ENCODE results near the gene MDM2.

MDM2 gene

GRCh38 chr12:68771223-68771925 is 36.6 kb upstream of the MDM2 start:
- H3K9me3 ChIP-seq (ENCODE audit: control insufficient read depth, low read depth, low read length): no peaks in the 10 kb centered on the region
- H3K4me3 ChIP-seq (ENCODE audit: low read length): no peak overlapping the region
- no peaks in the 10 kb centered on the region for H3K4me1 ChIP-seq (ENCODE audit: control insufficient read depth, low read depth, low read length)
- H3K27ac ChIP-seq (ENCODE audit: low read length): no peak overlapping the region
- no peak overlapping the region for H3K9ac ChIP-seq (ENCODE audit: low read length)
- no peaks in the 10 kb centered on the region for H3K27me3 ChIP-seq (ENCODE audit: control insufficient read depth, insufficient read depth, low read length)
- peaks cover 4% of the 10 kb centered on the region for H3K36me3 ChIP-seq (ENCODE audit: control insufficient read depth, low read depth, low read length)

- Histone ChIP-seq H3K36me3 (ENCODE audit: control insufficient read depth, low read depth, low read length) (no peaks in the 10 kb centered on the region), H3K4me1 (ENCODE audit: control insufficient read depth, low read depth, low read length) (no peaks in the 10 kb centered on the region), H3K27me3 (ENCODE audit: control insufficient read depth, insufficient read depth, low read length) (no peaks in the 10 kb centered on the region), H3K9ac (ENCODE audit: low read length) (no peak overlapping the region), H3K9me3 (ENCODE audit: control insufficient read depth, low read depth, low read length) (no peaks in the 10 kb centered on the region), H3K27ac (ENCODE audit: low read length) (no peak overlapping the region), H3K4me3 (ENCODE audit: low read length) (no peak overlapping the region)
Measured at GRCh38 chr12:68772714-68773113, 35.3 kb upstream of the MDM2 start.

- Histone ChIP-seq H3K9me3 (ENCODE audit: control insufficient read depth, low read depth, low read length) (no peaks in the 10 kb centered on the region), H3K36me3 (ENCODE audit: control insufficient read depth, low read depth, low read length) (no peaks in the 10 kb centered on the region), H3K4me1 (ENCODE audit: control insufficient read depth, low read depth, low read length) (no peaks in the 10 kb centered on the region), H3K27ac (ENCODE audit: low read length) (no peak overlapping the region), H3K4me3 (ENCODE audit: low read length) (no peak overlapping the region), H3K27me3 (ENCODE audit: control insufficient read depth, insufficient read depth, low read length) (no peaks in the 10 kb centered on the region), H3K9ac (ENCODE audit: low read length) (no peak overlapping the region)
Measured at GRCh38 chr12:68773582-68773981, 34.4 kb upstream of the MDM2 start.

GRCh38 chr12:68775121-68775630 is 32.8 kb upstream of the MDM2 start:
- Histone ChIP-seq H3K36me3 (ENCODE audit: control insufficient read depth, low read depth, low read length) (no peaks in the 10 kb centered on the region), H3K4me1 (ENCODE audit: control insufficient read depth, low read depth, low read length) (no peaks in the 10 kb centered on the region), H3K9ac (ENCODE audit: low read length) (no peak overlapping the region)

GRCh38 chr12:68776976-68777610 is 30.9 kb upstream of the MDM2 start:
- Histone ChIP-seq H3K27ac (ENCODE audit: low read length) (no peak overlapping the region), H3K4me3 (ENCODE audit: low read length) (no peak overlapping the region), H3K4me1 (ENCODE audit: control insufficient read depth, low read depth, low read length) (no peaks in the 10 kb centered on the region), H3K9me3 (ENCODE audit: control insufficient read depth, low read depth, low read length) (no peaks in the 10 kb centered on the region), H3K36me3 (ENCODE audit: control insufficient read depth, low read depth, low read length) (no peaks in the 10 kb centered on the region), H3K9ac (ENCODE audit: low read length) (no peak overlapping the region), H3K27me3 (ENCODE audit: control insufficient read depth, insufficient read depth, low read length) (no peaks in the 10 kb centered on the region)

More at GRCh38 chr12:68775121-68775630, 32.8 kb upstream of the MDM2 start:
- H3K27ac ChIP-seq (ENCODE audit: low read length): no peak overlapping the region
- no peaks in the 10 kb centered on the region for H3K9me3 ChIP-seq (ENCODE audit: control insufficient read depth, low read depth, low read length)
- no peaks in the 10 kb centered on the region for H3K27me3 ChIP-seq (ENCODE audit: control insufficient read depth, insufficient read depth, low read length)
- H3K4me3 ChIP-seq (ENCODE audit: low read length): no peak overlapping the region

GRCh38 chr12:68779280-68779679 is 28.7 kb upstream of the MDM2 start:
- Histone ChIP-seq H3K27me3 (ENCODE audit: control insufficient read depth, insufficient read depth, low read length) (no peaks in the 10 kb centered on the region), H3K4me1 (ENCODE audit: control insufficient read depth, low read depth, low read length) (no peaks in the 10 kb centered on the region)

GRCh38 chr12:68780731-68781130 is 27.2 kb upstream of the MDM2 start:
- no peak overlapping the region for H3K4me3 ChIP-seq (ENCODE audit: low read length)
- no peak overlapping the region for H3K27ac ChIP-seq (ENCODE audit: low read length)
- H3K4me1 ChIP-seq (ENCODE audit: control insufficient read depth, low read depth, low read length): no peaks in the 10 kb centered on the region
- H3K27me3 ChIP-seq (ENCODE audit: control insufficient read depth, insufficient read depth, low read length): no peaks in the 10 kb centered on the region
- H3K9me3 ChIP-seq (ENCODE audit: control insufficient read depth, low read depth, low read length): no peaks in the 10 kb centered on the region
- no peaks in the 10 kb centered on the region for H3K36me3 ChIP-seq (ENCODE audit: control insufficient read depth, low read depth, low read length)
- no peak overlapping the region for H3K9ac ChIP-seq (ENCODE audit: low read length)

More at GRCh38 chr12:68779280-68779679, 28.7 kb upstream of the MDM2 start:
- Histone ChIP-seq H3K4me3 (ENCODE audit: low read length) (no peak overlapping the region), H3K27ac (ENCODE audit: low read length) (no peak overlapping the region), H3K9me3 (ENCODE audit: control insufficient read depth, low read depth, low read length) (no peaks in the 10 kb centered on the region), H3K9ac (ENCODE audit: low read length) (no peak overlapping the region), H3K36me3 (ENCODE audit: control insufficient read depth, low read depth, low read length) (no peaks in the 10 kb centered on the region)

GRCh38 chr12:68781728-68782127 is 26.2 kb upstream of the MDM2 start:
- Histone ChIP-seq H3K9ac (ENCODE audit: low read length) (no peak overlapping the region), H3K27me3 (ENCODE audit: control insufficient read depth, insufficient read depth, low read length) (no peaks in the 10 kb centered on the region), H3K4me3 (ENCODE audit: low read length) (no peak overlapping the region), H3K36me3 (ENCODE audit: control insufficient read depth, low read depth, low read length) (no peaks in the 10 kb centered on the region), H3K27ac (ENCODE audit: low read length) (no peak overlapping the region), H3K9me3 (ENCODE audit: control insufficient read depth, low read depth, low read length) (no peaks in the 10 kb centered on the region), H3K4me1 (ENCODE audit: control insufficient read depth, low read depth, low read length) (no peaks in the 10 kb centered on the region)

- no peaks in the 10 kb centered on the region for H3K9me3 ChIP-seq (ENCODE audit: control insufficient read depth, low read depth, low read length)
- no peak overlapping the region for H3K9ac ChIP-seq (ENCODE audit: low read length)
- no peaks in the 10 kb centered on the region for H3K36me3 ChIP-seq (ENCODE audit: control insufficient read depth, low read depth, low read length)
- H3K27ac ChIP-seq (ENCODE audit: low read length): no peak overlapping the region
- H3K4me3 ChIP-seq (ENCODE audit: low read length): no peak overlapping the region
- no peaks in the 10 kb centered on the region for H3K27me3 ChIP-seq (ENCODE audit: control insufficient read depth, insufficient read depth, low read length)
- H3K4me1 ChIP-seq (ENCODE audit: control insufficient read depth, low read depth, low read length): no peaks in the 10 kb centered on the region
Measured at GRCh38 chr12:68784015-68784414, 24.0 kb upstream of the MDM2 start.

- no peak overlapping the region for H3K4me3 ChIP-seq (ENCODE audit: low read length)
- H3K9ac ChIP-seq (ENCODE audit: low read length): no peak overlapping the region
- no peaks in the 10 kb centered on the region for H3K4me1 ChIP-seq (ENCODE audit: control insufficient read depth, low read depth, low read length)
- H3K27me3 ChIP-seq (ENCODE audit: control insufficient read depth, insufficient read depth, low read length): no peaks in the 10 kb centered on the region
- no peaks in the 10 kb centered on the region for H3K9me3 ChIP-seq (ENCODE audit: control insufficient read depth, low read depth, low read length)
- H3K27ac ChIP-seq (ENCODE audit: low read length): no peak overlapping the region
- H3K36me3 ChIP-seq (ENCODE audit: control insufficient read depth, low read depth, low read length): no peaks in the 10 kb centered on the region
Measured at GRCh38 chr12:68785358-68785757, 22.6 kb upstream of the MDM2 start.

- no peak overlapping the region for H3K4me3 ChIP-seq (ENCODE audit: low read length)
- H3K9ac ChIP-seq (ENCODE audit: low read length): no peak overlapping the region
- H3K27me3 ChIP-seq (ENCODE audit: control insufficient read depth, insufficient read depth, low read length): no peaks in the 10 kb centered on the region
- H3K4me1 ChIP-seq (ENCODE audit: control insufficient read depth, low read depth, low read length): no peaks in the 10 kb centered on the region
- no peaks in the 10 kb centered on the region for H3K36me3 ChIP-seq (ENCODE audit: control insufficient read depth, low read depth, low read length)
- no peaks in the 10 kb centered on the region for H3K9me3 ChIP-seq (ENCODE audit: control insufficient read depth, low read depth, low read length)
- no peak overlapping the region for H3K27ac ChIP-seq (ENCODE audit: low read length)
Measured at GRCh38 chr12:68785823-68786222, 22.2 kb upstream of the MDM2 start.

- H3K9ac ChIP-seq (ENCODE audit: low read length): no peak overlapping the region
- H3K9me3 ChIP-seq (ENCODE audit: control insufficient read depth, low read depth, low read length): no peaks in the 10 kb centered on the region
Measured at GRCh38 chr12:68786929-68787328, 21.0 kb upstream of the MDM2 start.

More at GRCh38 chr12:68786929-68787328, 21.0 kb upstream of the MDM2 start:
- no peak overlapping the region for H3K27ac ChIP-seq (ENCODE audit: low read length)
- no peaks in the 10 kb centered on the region for H3K36me3 ChIP-seq (ENCODE audit: control insufficient read depth, low read depth, low read length)
- no peaks in the 10 kb centered on the region for H3K4me1 ChIP-seq (ENCODE audit: control insufficient read depth, low read depth, low read length)
- H3K27me3 ChIP-seq (ENCODE audit: control insufficient read depth, insufficient read depth, low read length): no peaks in the 10 kb centered on the region
- no peak overlapping the region for H3K4me3 ChIP-seq (ENCODE audit: low read length)
